Stomach (tissue), 4 donors: ENCODE results near the gene CAPZB.

Source experiments
- CTCF ChIP-seq, 7 experiments: fragments of 450-650 bp in 4 of 7; fragments of 200-600 bp in 3 of 7; sonication (generic) in 3 of 7; IDR thresholded peaks; one replicate each; pipeline ENCODE4 v1.5.1; 2016 to 2019; ENCODE audit warnings: antibody characterized with exemption in 7 of 7, control low read depth in 2 of 7, mild to moderate bottlenecking in 1 of 7
- POLR2AphosphoS5 ChIP-seq, 3 donors: sonication (generic); formaldehyde crosslinking; IDR thresholded peaks; one replicate each; pipeline ENCODE4 v1.6.1; 2016; ENCODE audit warnings: antibody characterized with exemption in 3 of 3

GRCh38 chr1:19377812-19378718 is 107.3 kb downstream of the CAPZB start:
- TF ChIP-seq POLR2AphosphoS5 (IDR thresholded peaks at IDR 0.05) (no peak), CTCF (IDR thresholded peaks at IDR 0.05) (no peak)
